Ovary (tissue), 9 donors: Measurements from ENCODE around the gene GALNT16. TPM values are rescaled to one million over a fixed set of nuclear protein-coding genes. Genes with fewer than 3 reads are reported as not detected.

Experiments
- DNase-seq, 5 donors: peaks; one replicate each; pipeline ENCODE4 v3.0.0-alpha.2; 2019 to 2020
- H3K27ac ChIP-seq, 2 donors: fragments of 200-600 bp; one replicate each; pipeline versions ENCODE4 v1.5.1 to v1.8.0; 2019 to 2022
- H3K27me3 ChIP-seq: fragments of 200-600 bp; one replicate; pipeline ENCODE4 v1.8.0; 2022
- H3K36me3 ChIP-seq: fragments of 200-600 bp; sonication (generic); one replicate; pipeline ENCODE4 v1.5.1; 2019
- H3K4me1 ChIP-seq: one replicate; pipeline ENCODE4 v1.8.1; 2013; ENCODE audit warnings: mild to moderate bottlenecking, moderate library complexity; ENCODE audit not compliant: insufficient read depth
- H3K4me3 ChIP-seq: fragments of 200-600 bp; sonication (generic); one replicate; pipeline ENCODE4 v1.5.1; 2017
- H3K9me3 ChIP-seq, 2 donors: fragments of 200-600 bp in 1 of 2; sonication (generic) in 1 of 2; one replicate each; pipeline versions ENCODE4 v1.5.1 to v1.8.1; 2013 to 2019; ENCODE audit warnings: mild to moderate bottlenecking in 1 of 2, moderate library complexity in 1 of 2
- EP300 ChIP-seq: sonication (generic); formaldehyde crosslinking; IDR thresholded peaks from one replicate; pipeline ENCODE4 v1.6.1; 2017; ENCODE audit warnings: antibody characterized with exemption
- POLR2A ChIP-seq: fragments of 450-650 bp; IDR thresholded peaks from one replicate; pipeline ENCODE4 v1.6.1; 2017; ENCODE audit warnings: antibody characterized with exemption, mild to moderate bottlenecking, moderate library complexity
- WGBS, 3 donors: extraction: QIAGEN DNeasy Blood & Tissue Kit in 1 of 3; methylation state at CpG; one replicate each; pipeline versions ENCODE4 v1.1.5 to v1.1.7; 2013 to 2017; 5-methylcytosine and 5-hydroxymethylcytosine counted together
- intact Hi-C, 4 donors: fragments of 100-400 bp; cut with DNase I; formaldehyde crosslinking; loops; one replicate each; pipeline versions ENCODE4 v1.11.0 to v1.15.1; 2022 to 2023
- polyA plus RNA-seq, 2 donors: library from polyadenylated mRNA; stranded (reverse); fragments of 200-250 nt in 1 of 2; fragments of 350-450 nt in 1 of 2; fragmentation: Illumina TruSeq in 1 of 2; extraction: RNeasy Lipid Tissue Mini Kit (QIAGEN cat#74804) in 1 of 2; gene quantifications; one replicate each; pipeline ENCODE4 v1.2.3, GENCODE V29; 2013 to 2014
- total RNA-seq, 7 donors: library from RNA; depleted of rRNA in 2 of 7; stranded (reverse); fragments of >200 nt in 2 of 7; fragmentation: NEBNext Ultra II Directional in 3 of 7; extraction: Animal tissue kit (Norgen Biotek cat#: 25700) in 3 of 7; gene quantifications; one replicate each; pipeline versions ENCODE4 v1.1.0 to v1.2.4, GENCODE V29; 2016 to 2023
- TF ChIP-seq, protein P1 (sequence below), 3 donors: fragments of 450-650 bp in 2 of 3; fragments of 200-600 bp in 1 of 3; IDR thresholded peaks; one replicate each; pipeline versions ENCODE4 v1.5.1 to v1.8.0; 2016 to 2022; ENCODE audit warnings: antibody characterized with exemption in 3 of 3, mild to moderate bottlenecking in 1 of 3
- donor health status: DM: no; HTN: no; CAD: no; lungs with moderate emphysema.
- donor health status: DM: no; HTN: no; CAD: no.
- donor health status: Bipolar disorder and iron deficiency.
- donor health status: DM: yes; HTN: yes; CAD: no.
- donor health status: DM: no; HTN: no; CAD: no.
- donor health status: DM: yes; HTN: yes; CAD: no.

Gene GALNT16
- total and polyA plus RNA-seq, 9 donors: 0.36 to 5.3 (median 2.0) TPM

- DNase-seq: no peak
Observed at GRCh38 chr14:69354383-69355153, 94.6 kb downstream of the GALNT16 start.

DNA sequence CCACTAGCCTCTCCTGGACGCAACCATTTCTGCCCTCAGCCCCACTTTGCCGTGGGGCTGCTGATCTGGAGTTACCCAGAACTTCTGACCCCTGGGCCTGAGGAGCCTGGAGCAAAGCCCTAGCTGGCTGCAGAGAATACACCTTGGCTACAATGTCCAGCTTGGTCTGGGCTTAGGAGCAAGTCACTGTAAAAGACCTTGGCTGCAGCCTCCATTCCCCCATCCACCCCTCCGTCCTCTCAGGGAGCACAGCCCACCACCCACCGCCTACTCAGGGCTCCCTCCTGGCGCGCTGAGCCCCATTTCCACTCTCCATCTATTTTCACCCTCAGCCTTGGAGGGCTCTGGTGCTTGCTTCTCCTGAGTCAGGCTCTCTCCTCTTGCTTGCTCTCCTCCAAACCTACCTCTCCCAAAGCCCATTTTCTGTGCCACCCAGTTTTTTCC lies 95.2 kb downstream of the GALNT16 start:
- 92 to 99% (median 92%) methylated on average over 6 of the region's 6 CpGs for WGBS, 3 donors
- Histone ChIP-seq H3K36me3 (no peaks in the 10 kb centered on the region), H3K9me3 (no peaks in the 10 kb centered on the region), H3K27me3 (no peaks in the 10 kb centered on the region), H3K27ac (no peak overlapping the region), H3K4me3 (no peak overlapping the region), H3K4me1 (no peaks in the 10 kb centered on the region)
- intact Hi-C loops: loop anchor here in 1 of 4 donors (10.0 kb wide), 1 partner anchor 110 kb away; no protein-coding TSS in a partner anchor
- TF ChIP-seq EP300: no peak
- TF ChIP-seq POLR2A: no peak
- TF ChIP-seq, protein P1, sequence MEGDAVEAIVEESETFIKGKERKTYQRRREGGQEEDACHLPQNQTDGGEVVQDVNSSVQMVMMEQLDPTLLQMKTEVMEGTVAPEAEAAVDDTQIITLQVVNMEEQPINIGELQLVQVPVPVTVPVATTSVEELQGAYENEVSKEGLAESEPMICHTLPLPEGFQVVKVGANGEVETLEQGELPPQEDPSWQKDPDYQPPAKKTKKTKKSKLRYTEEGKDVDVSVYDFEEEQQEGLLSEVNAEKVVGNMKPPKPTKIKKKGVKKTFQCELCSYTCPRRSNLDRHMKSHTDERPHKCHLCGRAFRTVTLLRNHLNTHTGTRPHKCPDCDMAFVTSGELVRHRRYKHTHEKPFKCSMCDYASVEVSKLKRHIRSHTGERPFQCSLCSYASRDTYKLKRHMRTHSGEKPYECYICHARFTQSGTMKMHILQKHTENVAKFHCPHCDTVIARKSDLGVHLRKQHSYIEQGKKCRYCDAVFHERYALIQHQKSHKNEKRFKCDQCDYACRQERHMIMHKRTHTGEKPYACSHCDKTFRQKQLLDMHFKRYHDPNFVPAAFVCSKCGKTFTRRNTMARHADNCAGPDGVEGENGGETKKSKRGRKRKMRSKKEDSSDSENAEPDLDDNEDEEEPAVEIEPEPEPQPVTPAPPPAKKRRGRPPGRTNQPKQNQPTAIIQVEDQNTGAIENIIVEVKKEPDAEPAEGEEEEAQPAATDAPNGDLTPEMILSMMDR (IDR thresholded peaks at IDR 0.05): no peak
- DNase-seq: no peak

More at GRCh38 chr14:69354383-69355153, 94.6 kb downstream of the GALNT16 start:
- Histone ChIP-seq H3K27me3 (no peaks in the 10 kb centered on the region), H3K27ac (no peak overlapping the region), H3K36me3 (no peaks in the 10 kb centered on the region), H3K4me3 (no peak overlapping the region), H3K4me1 (no peaks in the 10 kb centered on the region), H3K9me3 (no peaks in the 10 kb centered on the region)
- TF ChIP-seq EP300: no peak
- TF ChIP-seq, protein P1 (IDR thresholded peaks at IDR 0.05): no peak
- no peak for TF ChIP-seq POLR2A
- intact Hi-C loops: loop anchor here in 1 of 4 donors (10.0 kb wide), 1 partner anchor 110 kb away; no protein-coding TSS in a partner anchor
- 65 to 74% (median 68%) methylated on average over 11 of the region's 11 CpGs for WGBS, 3 donors

- no peak for TF ChIP-seq EP300
- TF ChIP-seq, protein P1 (IDR thresholded peaks at IDR 0.05): no peak
- TF ChIP-seq POLR2A: no peak
- no peaks in the 10 kb centered on the region for H3K27me3 ChIP-seq
- WGBS, 3 donors: 58 to 68% (median 67%) methylated on average over 6 of the region's 6 CpGs
- intact Hi-C loops: loop anchor here in 1 of 4 donors (10.0 kb wide), 1 partner anchor 111 kb away; no protein-coding TSS in a partner anchor
- no peak overlapping the region for H3K27ac ChIP-seq
- H3K4me3 ChIP-seq: no peak overlapping the region
- DNase-seq: peak in 1 of 5 donors; percentile 15
- no peaks in the 10 kb centered on the region for H3K9me3 ChIP-seq
- H3K36me3 ChIP-seq: no peaks in the 10 kb centered on the region
- no peaks in the 10 kb centered on the region for H3K4me1 ChIP-seq
Observed at GRCh38 chr14:69355607-69356281, 95.8 kb downstream of the GALNT16 start.

- no peaks in the 10 kb centered on the region for H3K36me3 ChIP-seq
- no peak overlapping the region for H3K4me3 ChIP-seq
- no peak overlapping the region for H3K27ac ChIP-seq
- peak in 1 of 5 donors; percentile 7 for DNase-seq
- intact Hi-C loops: loop anchor here in 1 of 4 donors (10.0 kb wide), 1 partner anchor 112 kb away; no protein-coding TSS in a partner anchor
- 76 to 86% (median 79%) methylated on average over 7 of the region's 7 CpGs for WGBS, 3 donors
- no peaks in the 10 kb centered on the region for H3K9me3 ChIP-seq
- no peaks in the 10 kb centered on the region for H3K4me1 ChIP-seq
- H3K27me3 ChIP-seq: no peaks in the 10 kb centered on the region
- TF ChIP-seq EP300 (no peak), POLR2A (no peak)
- TF ChIP-seq, protein P1 (IDR thresholded peaks at IDR 0.05): no peak
Observed at GRCh38 chr14:69356903-69357543, 97.1 kb downstream of the GALNT16 start.
